ENCODE results near the gene ZCCHC7.

DNA sequence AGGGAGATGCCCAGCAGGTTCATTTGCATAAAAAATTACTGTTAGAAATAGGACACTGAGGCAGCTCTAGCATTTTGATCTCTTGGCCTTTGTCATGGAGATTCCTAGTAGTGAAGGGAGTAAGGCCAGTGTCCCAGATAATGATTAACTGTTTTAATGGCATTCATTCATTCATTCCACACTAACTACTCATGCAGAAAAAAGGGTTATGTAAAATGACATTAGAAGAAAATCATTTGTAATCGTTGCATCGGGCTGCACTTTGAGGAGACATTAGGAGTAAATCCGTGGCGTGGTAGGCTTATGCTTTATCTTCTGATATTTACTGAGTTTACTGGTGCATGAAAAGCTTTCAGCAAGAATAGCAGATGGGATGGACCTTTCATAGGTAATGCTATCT lies 219.5 kb downstream of the ZCCHC7 start:
- TF ChIP-seq, protein P1, sequence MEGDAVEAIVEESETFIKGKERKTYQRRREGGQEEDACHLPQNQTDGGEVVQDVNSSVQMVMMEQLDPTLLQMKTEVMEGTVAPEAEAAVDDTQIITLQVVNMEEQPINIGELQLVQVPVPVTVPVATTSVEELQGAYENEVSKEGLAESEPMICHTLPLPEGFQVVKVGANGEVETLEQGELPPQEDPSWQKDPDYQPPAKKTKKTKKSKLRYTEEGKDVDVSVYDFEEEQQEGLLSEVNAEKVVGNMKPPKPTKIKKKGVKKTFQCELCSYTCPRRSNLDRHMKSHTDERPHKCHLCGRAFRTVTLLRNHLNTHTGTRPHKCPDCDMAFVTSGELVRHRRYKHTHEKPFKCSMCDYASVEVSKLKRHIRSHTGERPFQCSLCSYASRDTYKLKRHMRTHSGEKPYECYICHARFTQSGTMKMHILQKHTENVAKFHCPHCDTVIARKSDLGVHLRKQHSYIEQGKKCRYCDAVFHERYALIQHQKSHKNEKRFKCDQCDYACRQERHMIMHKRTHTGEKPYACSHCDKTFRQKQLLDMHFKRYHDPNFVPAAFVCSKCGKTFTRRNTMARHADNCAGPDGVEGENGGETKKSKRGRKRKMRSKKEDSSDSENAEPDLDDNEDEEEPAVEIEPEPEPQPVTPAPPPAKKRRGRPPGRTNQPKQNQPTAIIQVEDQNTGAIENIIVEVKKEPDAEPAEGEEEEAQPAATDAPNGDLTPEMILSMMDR (IDR thresholded peaks at IDR 0.05; ENCODE audit: insufficient read depth, low read length): no peak
- TF ChIP-seq POLR2AphosphoS5 (IDR thresholded peaks at IDR 0.05; ENCODE audit: low read depth) (no peak), GABPA (IDR thresholded peaks at IDR 0.05; ENCODE audit: low read depth) (no peak)
- TF ChIP-seq, protein P2, sequence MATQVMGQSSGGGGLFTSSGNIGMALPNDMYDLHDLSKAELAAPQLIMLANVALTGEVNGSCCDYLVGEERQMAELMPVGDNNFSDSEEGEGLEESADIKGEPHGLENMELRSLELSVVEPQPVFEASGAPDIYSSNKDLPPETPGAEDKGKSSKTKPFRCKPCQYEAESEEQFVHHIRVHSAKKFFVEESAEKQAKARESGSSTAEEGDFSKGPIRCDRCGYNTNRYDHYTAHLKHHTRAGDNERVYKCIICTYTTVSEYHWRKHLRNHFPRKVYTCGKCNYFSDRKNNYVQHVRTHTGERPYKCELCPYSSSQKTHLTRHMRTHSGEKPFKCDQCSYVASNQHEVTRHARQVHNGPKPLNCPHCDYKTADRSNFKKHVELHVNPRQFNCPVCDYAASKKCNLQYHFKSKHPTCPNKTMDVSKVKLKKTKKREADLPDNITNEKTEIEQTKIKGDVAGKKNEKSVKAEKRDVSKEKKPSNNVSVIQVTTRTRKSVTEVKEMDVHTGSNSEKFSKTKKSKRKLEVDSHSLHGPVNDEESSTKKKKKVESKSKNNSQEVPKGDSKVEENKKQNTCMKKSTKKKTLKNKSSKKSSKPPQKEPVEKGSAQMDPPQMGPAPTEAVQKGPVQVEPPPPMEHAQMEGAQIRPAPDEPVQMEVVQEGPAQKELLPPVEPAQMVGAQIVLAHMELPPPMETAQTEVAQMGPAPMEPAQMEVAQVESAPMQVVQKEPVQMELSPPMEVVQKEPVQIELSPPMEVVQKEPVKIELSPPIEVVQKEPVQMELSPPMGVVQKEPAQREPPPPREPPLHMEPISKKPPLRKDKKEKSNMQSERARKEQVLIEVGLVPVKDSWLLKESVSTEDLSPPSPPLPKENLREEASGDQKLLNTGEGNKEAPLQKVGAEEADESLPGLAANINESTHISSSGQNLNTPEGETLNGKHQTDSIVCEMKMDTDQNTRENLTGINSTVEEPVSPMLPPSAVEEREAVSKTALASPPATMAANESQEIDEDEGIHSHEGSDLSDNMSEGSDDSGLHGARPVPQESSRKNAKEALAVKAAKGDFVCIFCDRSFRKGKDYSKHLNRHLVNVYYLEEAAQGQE (IDR thresholded peaks at IDR 0.05; ENCODE audit: insufficient replicate concordance, low read depth): no peak

All from HL-60 (cell line).